NCI-H2029 treated with DMSO at 0.1 percent for 48 hours (cell line): ENCODE results near the gene AMZ1.
"Not testable (repeated sequence)": the region's sequence is repeated elsewhere in the genome, so short reads cannot be mapped to it uniquely, and the experiment has no call there.

Experiments
- DNase-seq: peaks from one replicate; lab custom pipeline; 2025; lab: John Stamatoyannopoulos, UW

AMZ1 gene

DNA sequence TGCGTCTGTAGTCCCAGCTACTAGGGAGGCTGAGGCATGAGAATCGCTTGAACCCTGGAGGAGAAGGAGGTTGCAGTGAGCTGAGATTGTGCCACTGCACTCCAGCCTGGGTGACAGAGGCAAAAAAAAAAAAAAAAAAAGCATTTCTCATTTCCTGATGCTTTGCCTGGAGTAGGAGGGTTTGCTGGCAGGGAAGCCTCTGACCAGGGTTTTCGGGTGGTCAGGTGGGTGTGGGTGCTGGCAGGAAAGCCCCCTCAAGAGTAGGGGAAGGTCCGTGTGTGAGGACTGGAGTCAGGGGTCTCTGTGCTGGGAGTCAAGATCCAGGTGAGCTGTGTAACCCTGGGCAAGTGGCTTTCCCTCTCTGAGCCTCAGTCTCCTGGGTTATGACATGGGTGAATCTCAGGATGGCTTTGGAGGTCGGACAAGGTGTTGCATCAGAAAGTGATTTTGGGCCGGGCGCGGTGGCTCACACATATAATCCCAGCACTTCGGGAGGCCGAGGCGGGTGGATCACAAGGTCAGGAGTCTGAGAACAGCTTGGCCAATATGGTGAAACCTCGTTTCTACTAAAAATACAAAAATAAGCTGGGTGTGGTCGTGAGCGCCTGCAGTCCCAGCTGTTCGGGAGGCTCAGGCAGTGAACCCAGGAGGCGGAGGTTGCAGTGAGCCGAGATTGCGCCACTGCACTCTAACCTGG, 3.2 kb downstream of the AMZ1 start:
- DNase-seq: no peak

- not testable (repeated sequence) for DNase-seq
Observed at GRCh38 chr7:2691932-2692439, 4.0 kb downstream of the AMZ1 start.

DNA sequence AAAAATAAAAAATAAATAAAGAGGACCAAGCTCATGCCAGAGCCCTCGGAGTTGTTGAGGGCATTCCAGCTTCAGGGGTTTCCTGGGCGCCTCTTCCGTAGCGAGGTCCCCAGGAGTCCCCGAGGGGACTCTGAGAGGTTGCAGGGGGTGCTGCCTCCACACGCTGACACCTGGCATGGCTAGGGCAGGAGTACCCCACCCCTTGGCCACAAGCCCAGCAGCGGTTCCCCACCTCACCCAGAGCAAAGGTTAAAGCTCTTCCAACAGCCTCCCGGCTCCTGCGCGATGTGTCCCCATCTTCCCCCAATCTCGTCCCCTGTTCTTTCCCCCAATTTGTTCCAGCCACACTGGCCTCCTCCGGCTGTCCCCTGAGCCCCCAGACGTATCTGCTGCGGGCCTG, 4.5 kb downstream of the AMZ1 start:
- DNase-seq: no peak

DNA sequence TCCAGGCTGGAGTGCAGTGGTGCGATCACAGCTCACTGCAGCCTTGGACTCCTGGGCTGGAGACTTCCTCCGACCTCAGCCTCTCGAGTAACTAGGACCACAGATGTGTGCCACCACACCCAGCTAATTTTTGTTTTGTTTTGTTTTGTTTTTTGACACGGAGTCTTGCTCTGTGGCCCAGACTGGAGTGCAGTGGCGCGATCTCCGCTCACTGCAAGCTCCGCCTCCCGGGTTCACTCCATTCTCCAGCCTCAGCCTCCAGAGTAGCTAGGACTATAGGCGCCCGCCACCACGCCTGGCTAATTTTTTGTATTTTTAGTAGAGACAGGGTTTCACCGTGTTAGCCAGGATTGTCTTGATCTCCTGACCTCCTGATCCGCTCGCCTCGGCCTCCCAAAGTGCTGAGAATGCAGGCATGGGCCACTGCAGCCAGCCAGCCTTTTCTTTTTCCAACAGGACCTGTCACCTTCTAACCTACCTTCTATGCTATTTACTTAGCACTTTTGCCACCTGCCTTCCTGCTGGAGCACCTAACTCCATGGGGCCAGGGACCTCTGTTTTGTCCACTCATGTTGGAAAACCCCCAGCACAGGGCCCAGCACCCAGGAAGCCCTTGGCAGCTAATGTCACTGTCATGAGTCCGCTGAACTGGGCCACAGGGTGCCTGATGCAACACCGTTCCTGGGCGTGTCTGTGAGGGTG, 5.6 kb downstream of the AMZ1 start:
- DNase-seq: not testable (repeated sequence)

- not testable (repeated sequence) for DNase-seq
Observed at GRCh38 chr7:2694122-2694436, 6.1 kb downstream of the AMZ1 start.

DNA sequence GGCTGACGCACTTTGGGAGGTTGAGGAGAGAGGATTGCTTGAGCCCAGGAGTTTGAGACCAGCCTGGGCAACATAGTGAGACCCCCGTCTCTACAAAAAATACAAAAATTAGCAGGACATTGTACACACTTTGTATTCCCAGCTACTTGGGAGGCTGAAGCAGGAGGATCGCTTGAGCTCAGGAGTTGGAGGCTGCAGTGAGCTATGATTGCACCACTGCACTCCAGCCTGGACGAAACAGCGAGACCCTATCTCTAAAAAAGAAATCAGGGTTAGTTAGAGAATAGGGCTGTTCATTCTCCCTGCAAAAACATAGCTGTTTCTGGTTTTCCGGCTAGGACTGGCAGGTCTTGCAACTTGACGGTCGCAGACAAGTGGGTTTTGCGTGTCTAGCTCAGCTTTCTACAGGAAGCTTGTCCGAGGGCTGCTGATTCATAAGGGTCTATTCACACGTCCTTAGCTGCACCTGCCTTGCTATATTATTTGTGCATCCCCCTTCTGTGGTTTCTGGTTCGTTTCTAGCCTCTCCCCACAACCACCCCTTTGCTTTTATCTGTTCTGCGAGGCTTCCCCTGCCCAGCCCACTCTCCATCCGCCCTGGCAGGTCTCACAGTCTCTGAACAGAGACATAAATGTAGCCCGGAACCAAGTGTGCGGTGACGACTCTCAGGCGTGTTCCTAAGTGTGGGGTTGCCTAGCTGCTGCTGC, 10.7 kb downstream of the AMZ1 start:
- DNase-seq: no peak

DNA sequence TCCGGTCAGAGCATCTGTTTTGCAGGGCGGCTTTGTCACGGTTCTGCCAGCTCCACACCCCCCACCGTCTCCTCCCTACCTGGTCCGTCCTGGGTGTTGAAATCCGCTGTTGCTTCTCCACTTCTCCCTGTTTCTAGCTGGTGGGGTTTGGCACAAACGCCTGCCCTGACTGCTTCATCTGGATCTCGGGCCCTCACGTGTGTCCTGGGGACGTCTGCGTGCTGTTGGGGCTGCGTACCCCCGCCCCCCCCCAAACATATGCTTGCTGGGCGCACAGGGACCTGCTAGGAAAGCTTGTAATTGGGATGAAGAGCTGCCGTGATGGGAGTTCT, 11.3 kb downstream of the AMZ1 start:
- no peak for DNase-seq

- DNase-seq: no peak
Observed at GRCh38 chr7:2700141-2700850, 12.3 kb downstream of the AMZ1 start.

DNA sequence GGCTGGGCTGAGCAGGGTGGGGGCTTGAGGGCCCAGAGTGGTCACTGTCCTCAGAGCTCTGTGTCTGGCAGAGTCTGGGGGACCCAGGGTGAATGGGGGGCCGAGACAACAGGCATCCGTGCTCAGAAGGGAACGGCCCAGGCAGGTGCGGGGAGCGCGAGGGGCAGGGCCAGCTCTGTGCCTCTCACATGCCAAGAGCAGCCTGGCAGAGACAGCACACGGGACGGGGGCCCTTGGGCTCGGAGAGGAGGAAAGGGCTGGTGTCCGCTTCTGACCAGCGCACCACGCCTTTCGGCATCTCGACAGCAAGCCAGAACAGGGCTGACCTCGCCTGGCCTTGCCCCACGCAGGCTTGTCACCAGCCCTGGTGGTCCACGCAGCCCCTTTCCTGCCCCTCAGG, 13.4 kb downstream of the AMZ1 start:
- DNase-seq: no peak

- no peak for DNase-seq
Observed at GRCh38 chr7:2701832-2702593, 14.0 kb downstream of the AMZ1 start.

DNA sequence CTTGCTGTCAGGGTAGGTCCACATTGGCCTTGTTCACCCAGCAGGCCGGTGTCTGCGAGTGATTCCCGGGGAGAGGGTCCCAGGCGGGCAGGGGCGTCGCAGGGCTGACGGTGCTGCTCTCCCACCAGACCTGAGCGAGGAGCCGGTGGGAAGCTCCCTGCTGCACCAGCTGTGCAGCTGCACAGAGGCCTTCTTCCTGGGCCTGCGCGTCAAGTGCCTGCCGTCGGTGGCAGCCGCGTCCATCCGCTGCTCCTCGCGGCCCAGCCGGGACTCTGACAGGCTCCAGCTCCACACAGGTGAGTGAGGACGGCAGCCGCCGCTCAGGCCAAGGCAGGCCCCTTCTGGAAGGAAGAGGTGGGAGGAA, 14.6 kb downstream of the AMZ1 start:
- DNase-seq: no peak

GRCh38 chr7:2705371-2706096, 17.5 kb downstream of the AMZ1 start:
- no peak for DNase-seq

DNA sequence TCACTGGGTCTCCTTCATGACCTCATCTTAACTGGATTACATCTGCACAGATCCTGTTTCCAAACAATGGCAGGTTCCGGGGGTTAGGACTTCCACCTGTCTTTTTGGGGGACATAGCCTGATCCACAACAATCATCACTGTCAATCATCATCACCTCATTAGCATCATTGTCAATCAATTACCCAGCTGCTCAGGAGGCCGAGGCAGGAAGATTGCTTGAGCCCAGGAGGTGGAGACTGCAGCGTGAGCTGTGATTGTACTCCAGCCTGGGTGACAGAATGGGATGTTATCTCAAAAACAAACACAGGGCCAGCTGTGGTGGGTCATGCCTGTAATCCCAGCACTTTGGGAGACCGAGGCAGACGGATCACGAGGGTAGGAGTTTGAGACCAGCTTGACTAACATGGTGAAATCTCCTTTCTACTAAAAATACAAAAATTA, 18.7 kb downstream of the AMZ1 start:
- no peak for DNase-seq

DNA sequence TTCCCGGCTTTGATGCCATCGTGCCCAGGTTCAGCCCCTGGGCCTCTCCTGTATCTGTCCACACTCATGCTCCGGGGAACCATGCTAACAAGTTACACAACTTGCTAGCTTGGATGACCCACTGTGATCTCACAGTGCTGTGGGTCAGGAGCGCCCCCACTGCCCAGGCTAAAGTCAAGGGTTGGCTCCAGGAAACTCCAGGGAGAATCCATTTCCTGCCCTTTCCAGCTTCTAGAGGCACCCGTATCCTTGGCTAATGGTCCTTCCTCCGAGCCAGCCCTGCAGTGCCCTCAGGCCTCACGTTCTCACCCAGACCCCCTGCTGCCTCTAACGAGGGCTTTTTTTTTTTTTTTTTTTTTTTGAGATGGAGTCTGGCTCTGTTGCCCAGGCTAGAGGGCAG, 19.5 kb downstream of the AMZ1 start:
- DNase-seq: no peak

DNA sequence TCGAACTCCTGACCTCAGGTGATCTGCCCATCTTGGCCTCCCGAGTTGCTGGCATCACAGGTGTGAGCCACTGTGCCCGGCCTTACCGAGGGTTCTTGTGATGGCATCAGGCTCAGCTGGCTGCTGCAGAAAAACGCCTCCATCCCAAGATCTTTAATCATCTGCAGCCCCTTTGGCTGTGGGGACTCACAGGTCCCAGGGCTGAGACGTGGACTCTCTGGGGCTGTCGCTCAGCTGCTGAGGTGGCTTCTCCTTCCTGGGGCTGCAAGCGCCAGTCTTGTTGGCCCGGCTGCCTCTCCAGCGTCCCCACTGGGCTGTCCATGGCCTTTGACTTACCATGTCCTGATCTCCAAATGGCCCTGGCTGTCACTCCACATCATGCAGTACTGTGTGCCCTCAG, 20.0 kb downstream of the AMZ1 start:
- no peak for DNase-seq

- DNase-seq: no peak
Observed at GRCh38 chr7:2708547-2709310, 20.7 kb downstream of the AMZ1 start.

- DNase-seq: peak; percentile 30
Observed at GRCh38 chr7:2709553-2710285, 21.7 kb downstream of the AMZ1 start.

DNA sequence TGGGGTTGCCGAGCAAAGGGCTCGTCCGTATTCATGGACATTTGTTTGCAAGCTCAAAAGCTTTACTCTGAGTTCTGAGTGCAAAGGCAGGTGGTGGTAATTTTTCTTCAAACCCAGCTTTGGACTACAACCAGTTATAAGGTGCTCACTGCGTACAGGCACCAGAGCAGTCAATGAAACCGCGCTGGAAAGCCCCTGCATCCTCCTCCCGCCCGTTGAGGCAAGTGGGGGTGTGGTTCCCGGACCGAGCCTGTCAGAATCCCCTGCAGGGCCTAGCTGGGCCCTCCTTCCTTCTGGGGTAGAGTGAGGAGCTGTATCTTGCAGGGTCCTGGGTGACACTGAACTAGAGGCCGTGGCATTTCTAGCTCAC, 22.3 kb downstream of the AMZ1 start:
- no peak for DNase-seq

GRCh38 chr7:2710901-2711551, 23.0 kb downstream of the AMZ1 start:
- DNase-seq: no peak
